Measurements from ENCODE around the gene XRRA1. TPM values are rescaled to one million over a fixed set of nuclear protein-coding genes. Genes with fewer than 3 reads are reported as not detected.

The XRRA1 gene
- total RNA-seq, 1 experiment from 2014 or later, result 56.3 TPM

DNA sequence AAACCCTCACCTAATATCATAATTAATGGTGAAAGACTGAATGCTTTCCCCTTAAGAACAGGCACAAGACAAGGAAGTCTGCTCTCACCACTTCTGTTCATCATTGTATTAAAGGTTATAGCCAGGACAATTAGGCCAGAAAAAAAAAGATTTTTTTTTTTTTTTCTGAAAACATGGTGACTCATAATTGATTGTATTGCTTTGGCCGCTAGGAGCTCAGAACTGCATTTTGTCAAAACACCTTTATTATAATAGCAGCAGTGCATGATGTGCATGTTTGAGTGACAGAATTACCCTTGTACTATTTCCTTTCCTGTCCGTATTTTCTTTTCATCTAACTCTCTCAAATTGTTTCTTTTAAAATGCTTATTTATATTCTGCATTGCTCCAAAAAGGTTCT lies 102.1 kb downstream of the XRRA1 start:
- Histone ChIP-seq H3K27ac (ENCODE audit: low read length) (no peak overlapping the region), H3K9me3 (ENCODE audit: low read length) (no peaks in the 10 kb centered on the region), H2AFZ (ENCODE audit: low read length) (no peak overlapping the region), H3K4me3 (ENCODE audit: low read length) (no peak overlapping the region), H3K27me3 (ENCODE audit: low read length) (no peaks in the 10 kb centered on the region), H3K4me1 (ENCODE audit: low read length) (no peaks in the 10 kb centered on the region), H3K9ac (ENCODE audit: low read length) (no peak overlapping the region), H3K9me2 (replicated peaks; ENCODE audit: insufficient read depth, low read length) (no peaks in the 10 kb centered on the region), H4K20me1 (ENCODE audit: insufficient read depth, low read depth, low read length) (no peaks in the 10 kb centered on the region), H3K36me3 (ENCODE audit: insufficient read depth, low read length) (peaks cover 48% of the 10 kb centered on the region), H3K4me2 (ENCODE audit: low read depth, low read length, poor library complexity, severe bottlenecking) (no peak overlapping the region), H3K79me2 (ENCODE audit: low read length) (no peaks in the 10 kb centered on the region; the same call in 1 of the 2 replicates)
- DNase-seq, result no peak

DNA sequence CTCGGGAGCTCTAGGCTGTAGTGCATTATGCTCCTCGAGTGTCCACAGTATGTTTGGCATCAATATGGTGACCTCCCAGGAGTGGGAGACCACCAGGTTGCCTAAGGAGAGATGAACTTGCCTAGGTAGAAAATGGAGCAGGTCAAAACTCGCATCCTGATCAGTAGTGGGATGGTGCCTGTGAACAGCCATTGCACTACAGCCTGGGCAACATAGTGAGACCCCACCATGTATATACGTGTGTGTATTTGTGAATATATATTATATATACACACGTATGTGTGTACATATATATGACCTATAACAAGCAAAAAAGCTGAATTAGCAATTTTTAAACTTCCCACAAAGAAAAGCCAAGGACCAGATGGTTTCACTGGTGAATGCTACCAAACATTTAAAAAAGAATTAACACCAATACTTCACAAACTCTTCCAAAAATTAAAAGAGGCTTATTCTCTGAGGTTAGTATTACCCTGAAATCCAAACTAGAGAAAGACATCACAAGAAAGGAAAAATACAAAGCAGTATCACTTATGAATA lies 102.8 kb downstream of the XRRA1 start:
- Histone ChIP-seq H3K79me2 (ENCODE audit: low read length) (no peaks in the 10 kb centered on the region; the same call in 1 of the 2 replicates), H3K27ac (ENCODE audit: low read length) (no peak overlapping the region), H3K9me2 (replicated peaks; ENCODE audit: insufficient read depth, low read length) (no peaks in the 10 kb centered on the region), H3K27me3 (ENCODE audit: low read length) (no peaks in the 10 kb centered on the region), H4K20me1 (ENCODE audit: insufficient read depth, low read depth, low read length) (no peaks in the 10 kb centered on the region), H3K4me2 (ENCODE audit: low read depth, low read length, poor library complexity, severe bottlenecking) (no peak overlapping the region), H3K4me3 (ENCODE audit: low read length) (no peak overlapping the region), H2AFZ (ENCODE audit: low read length) (no peak overlapping the region), H3K9ac (ENCODE audit: low read length) (no peak overlapping the region), H3K9me3 (ENCODE audit: low read length) (no peaks in the 10 kb centered on the region), H3K36me3 (ENCODE audit: insufficient read depth, low read length) (peaks cover 48% of the 10 kb centered on the region; the same call in 1 of the 2 replicates), H3K4me1 (ENCODE audit: low read length) (no peaks in the 10 kb centered on the region)
- no peak for DNase-seq

DNA sequence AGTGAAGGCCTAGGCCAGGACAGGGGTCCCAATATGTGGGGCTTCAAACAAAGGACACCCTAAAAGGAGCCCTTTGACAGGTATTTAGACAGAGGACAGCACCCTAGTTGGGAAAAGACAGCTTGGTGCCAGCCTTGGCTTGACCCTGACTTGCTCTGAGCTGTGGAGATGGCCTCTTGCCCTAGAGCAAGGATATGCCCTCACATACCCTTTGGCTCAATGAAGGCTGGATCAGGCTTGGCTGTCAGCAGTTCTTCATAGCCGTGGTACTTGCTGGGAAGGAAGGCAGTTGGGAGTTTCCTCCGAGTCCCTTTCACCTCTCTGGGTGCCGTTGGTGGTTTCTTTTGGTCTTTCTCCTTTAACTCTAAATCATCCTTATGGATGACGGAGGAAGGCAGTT lies 104.0 kb downstream of the XRRA1 start:
- no peak overlapping the region for H2AFZ ChIP-seq (ENCODE audit: low read length)
- no peaks in the 10 kb centered on the region; the same call in 1 of the 2 replicates for H3K79me2 ChIP-seq (ENCODE audit: low read length)
- H4K20me1 ChIP-seq (ENCODE audit: insufficient read depth, low read depth, low read length), result no peaks in the 10 kb centered on the region
- no peak overlapping the region for H3K27ac ChIP-seq (ENCODE audit: low read length)
- H3K4me2 ChIP-seq (ENCODE audit: low read depth, low read length, poor library complexity, severe bottlenecking), result no peak overlapping the region
- peaks cover 51% of the 10 kb centered on the region; the same call in 1 of the 2 replicates for H3K36me3 ChIP-seq (ENCODE audit: insufficient read depth, low read length)
- H3K4me1 ChIP-seq (ENCODE audit: low read length), result no peaks in the 10 kb centered on the region
- no peaks in the 10 kb centered on the region for H3K27me3 ChIP-seq (ENCODE audit: low read length)
- no peak for DNase-seq
- H3K9me2 ChIP-seq (replicated peaks; ENCODE audit: insufficient read depth, low read length), result no peaks in the 10 kb centered on the region
- H3K9me3 ChIP-seq (ENCODE audit: low read length), result no peaks in the 10 kb centered on the region
- H3K9ac ChIP-seq (ENCODE audit: low read length), result no peak overlapping the region
- H3K4me3 ChIP-seq (ENCODE audit: low read length), result no peak overlapping the region

DNA sequence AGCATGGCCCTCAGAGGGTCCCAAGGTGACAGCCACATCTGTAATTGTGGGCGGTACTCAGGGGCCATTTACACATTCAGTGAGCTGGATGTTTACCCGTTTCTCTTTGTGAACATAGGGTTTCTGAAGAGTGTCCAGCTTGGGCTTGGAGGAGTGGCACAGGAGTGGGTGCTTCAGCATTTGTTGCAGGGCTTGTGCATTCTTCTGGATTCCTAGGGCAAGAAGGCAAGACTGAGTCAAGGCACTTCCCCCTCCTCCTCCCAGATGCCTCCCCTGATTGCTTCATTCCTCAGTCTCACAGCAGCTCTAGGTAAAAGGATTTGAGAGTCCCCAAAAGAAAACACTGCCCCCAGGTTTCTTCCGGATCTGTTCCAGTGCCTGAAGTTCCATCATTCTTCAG lies 104.8 kb downstream of the XRRA1 start:
- H2AFZ ChIP-seq (ENCODE audit: low read length), result no peak overlapping the region
- no peaks in the 10 kb centered on the region for H3K9me3 ChIP-seq (ENCODE audit: low read length)
- no peak overlapping the region for H3K4me3 ChIP-seq (ENCODE audit: low read length)
- H3K9me2 ChIP-seq (replicated peaks; ENCODE audit: insufficient read depth, low read length), result no peaks in the 10 kb centered on the region
- H3K79me2 ChIP-seq (ENCODE audit: low read length), result no peaks in the 10 kb centered on the region; the same call in 1 of the 2 replicates
- H3K27ac ChIP-seq (ENCODE audit: low read length), result no peak overlapping the region
- H3K4me2 ChIP-seq (ENCODE audit: low read depth, low read length, poor library complexity, severe bottlenecking), result no peak overlapping the region
- no peak for DNase-seq
- H3K36me3 ChIP-seq (ENCODE audit: insufficient read depth, low read length), result peaks cover 51% of the 10 kb centered on the region; the same call in 1 of the 2 replicates
- no peaks in the 10 kb centered on the region for H4K20me1 ChIP-seq (ENCODE audit: insufficient read depth, low read depth, low read length)
- no peaks in the 10 kb centered on the region for H3K27me3 ChIP-seq (ENCODE audit: low read length)
- no peak overlapping the region for H3K9ac ChIP-seq (ENCODE audit: low read length)
- no peaks in the 10 kb centered on the region for H3K4me1 ChIP-seq (ENCODE audit: low read length)

DNA sequence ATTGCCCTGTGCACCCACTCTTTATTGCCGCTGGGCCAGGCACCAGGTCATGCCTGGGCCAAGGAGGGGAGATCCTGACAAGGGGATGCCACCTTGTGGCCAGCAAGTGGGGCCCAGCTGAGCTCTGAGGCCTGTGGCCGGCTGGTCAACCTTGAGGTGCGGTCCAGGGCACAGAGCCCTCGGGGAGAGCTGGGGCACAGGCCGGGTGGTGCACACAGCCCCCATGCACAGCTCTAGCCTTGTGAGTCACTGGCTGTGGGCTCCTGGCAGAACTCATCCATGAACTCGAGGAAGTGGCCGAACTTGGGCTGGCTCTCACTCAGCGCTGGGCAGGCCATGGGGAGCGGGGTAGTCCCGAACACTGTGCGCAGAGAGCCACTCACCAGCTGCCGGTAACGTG lies 105.9 kb downstream of the XRRA1 start:
- no peak overlapping the region for H3K4me2 ChIP-seq (ENCODE audit: low read depth, low read length, poor library complexity, severe bottlenecking)
- no peak overlapping the region for H3K9ac ChIP-seq (ENCODE audit: low read length)
- peaks cover 53% of the 10 kb centered on the region for H3K36me3 ChIP-seq (ENCODE audit: insufficient read depth, low read length)
- no peak overlapping the region for H3K4me3 ChIP-seq (ENCODE audit: low read length)
- H2AFZ ChIP-seq (ENCODE audit: low read length), result no peak overlapping the region
- no peak for DNase-seq
- H3K79me2 ChIP-seq (ENCODE audit: low read length), result no peaks in the 10 kb centered on the region; the same call in 1 of the 2 replicates
- no peak overlapping the region for H3K27ac ChIP-seq (ENCODE audit: low read length)
- no peaks in the 10 kb centered on the region for H3K4me1 ChIP-seq (ENCODE audit: low read length)
- H4K20me1 ChIP-seq (ENCODE audit: insufficient read depth, low read depth, low read length), result no peaks in the 10 kb centered on the region
- no peaks in the 10 kb centered on the region for H3K9me3 ChIP-seq (ENCODE audit: low read length)
- no peaks in the 10 kb centered on the region for H3K9me2 ChIP-seq (replicated peaks; ENCODE audit: insufficient read depth, low read length)
- no peaks in the 10 kb centered on the region for H3K27me3 ChIP-seq (ENCODE audit: low read length)

DNA sequence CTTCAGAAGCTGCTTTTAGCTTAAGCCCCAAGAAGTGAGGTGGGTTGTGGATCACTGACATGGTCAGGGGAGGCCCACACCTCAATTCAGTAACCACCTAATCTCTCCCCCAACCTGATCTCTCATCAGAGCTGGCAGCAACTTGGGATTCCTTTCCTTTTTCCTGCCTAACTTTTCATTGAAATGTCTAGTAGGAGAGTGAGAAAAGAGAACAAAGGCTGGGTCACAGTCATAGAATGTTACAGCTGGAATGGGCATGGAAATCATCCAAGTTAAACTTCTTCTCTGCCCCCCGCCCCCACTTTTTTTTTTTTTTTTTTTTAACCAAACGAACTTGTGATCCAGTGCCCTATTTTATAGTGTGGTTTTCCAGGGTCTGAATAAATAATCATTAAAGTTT lies 108.4 kb downstream of the XRRA1 start:
- Histone ChIP-seq H3K27ac (ENCODE audit: low read length) (no peak overlapping the region), H4K20me1 (ENCODE audit: insufficient read depth, low read depth, low read length) (no peaks in the 10 kb centered on the region), H3K27me3 (ENCODE audit: low read length) (no peaks in the 10 kb centered on the region), H3K9me2 (replicated peaks; ENCODE audit: insufficient read depth, low read length) (no peaks in the 10 kb centered on the region), H3K4me1 (ENCODE audit: low read length) (no peaks in the 10 kb centered on the region), H3K9ac (ENCODE audit: low read length) (no peak overlapping the region), H3K36me3 (ENCODE audit: insufficient read depth, low read length) (peaks cover 64% of the 10 kb centered on the region), H3K79me2 (ENCODE audit: low read length) (no peaks in the 10 kb centered on the region; the same call in 1 of the 2 replicates), H3K9me3 (ENCODE audit: low read length) (no peaks in the 10 kb centered on the region), H3K4me2 (ENCODE audit: low read depth, low read length, poor library complexity, severe bottlenecking) (no peak overlapping the region), H3K4me3 (ENCODE audit: low read length) (no peak overlapping the region), H2AFZ (ENCODE audit: low read length) (no peak overlapping the region)
- DNase-seq, result no peak

DNA sequence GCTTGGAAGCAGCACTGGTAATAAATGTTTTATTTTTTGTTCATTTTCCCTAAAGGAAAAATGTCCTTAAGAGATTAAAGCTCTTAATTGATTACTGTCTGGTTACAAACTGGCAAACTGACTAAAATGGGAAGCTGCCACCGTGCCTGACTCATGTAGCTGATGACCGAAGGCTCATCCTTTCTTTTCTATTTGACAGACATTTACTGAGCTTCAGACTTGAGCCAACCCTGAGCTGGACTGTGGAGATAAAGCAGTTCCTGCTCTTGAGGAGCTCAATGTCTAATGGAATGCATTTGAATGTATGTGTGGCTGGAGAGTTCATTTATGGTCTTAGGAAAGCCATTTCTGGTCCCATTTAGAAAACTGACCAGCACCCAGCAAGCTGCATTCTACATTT lies 108.9 kb downstream of the XRRA1 start:
- Histone ChIP-seq H3K9me3 (ENCODE audit: low read length) (no peaks in the 10 kb centered on the region), H3K9me2 (replicated peaks; ENCODE audit: insufficient read depth, low read length) (no peaks in the 10 kb centered on the region), H3K9ac (ENCODE audit: low read length) (no peak overlapping the region), H3K27me3 (ENCODE audit: low read length) (no peaks in the 10 kb centered on the region), H3K4me3 (ENCODE audit: low read length) (no peak overlapping the region), H3K79me2 (ENCODE audit: low read length) (no peaks in the 10 kb centered on the region), H3K27ac (ENCODE audit: low read length) (no peak overlapping the region), H3K4me2 (ENCODE audit: low read depth, low read length, poor library complexity, severe bottlenecking) (no peak overlapping the region), H2AFZ (ENCODE audit: low read length) (no peak overlapping the region), H3K36me3 (ENCODE audit: insufficient read depth, low read length) (peaks cover 63% of the 10 kb centered on the region), H4K20me1 (ENCODE audit: insufficient read depth, low read depth, low read length) (no peaks in the 10 kb centered on the region), H3K4me1 (ENCODE audit: low read length) (no peaks in the 10 kb centered on the region)
- DNase-seq, result no peak

DNA sequence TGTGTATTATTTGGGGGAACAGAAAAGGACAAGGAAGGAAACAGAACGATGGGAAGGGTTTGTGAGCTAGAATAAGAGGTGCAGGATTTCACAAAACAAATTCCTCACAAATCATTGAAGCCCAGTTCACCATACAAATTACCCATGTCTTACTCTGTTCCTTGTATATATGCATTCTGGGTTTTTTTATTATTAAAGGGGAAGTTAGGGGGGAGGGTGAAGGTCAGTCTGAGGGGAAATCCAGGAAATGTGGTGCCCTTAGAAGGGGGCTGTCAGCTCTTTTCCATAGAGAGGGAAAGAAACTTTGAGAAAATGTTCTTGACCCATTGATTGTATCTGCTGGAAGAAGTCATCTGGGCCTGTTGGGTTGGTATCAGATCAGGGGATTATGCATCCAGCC lies 109.4 kb downstream of the XRRA1 start:
- Histone ChIP-seq H3K4me1 (ENCODE audit: low read length) (no peaks in the 10 kb centered on the region), H3K9me3 (ENCODE audit: low read length) (no peaks in the 10 kb centered on the region), H3K27me3 (ENCODE audit: low read length) (no peaks in the 10 kb centered on the region), H3K4me2 (ENCODE audit: low read depth, low read length, poor library complexity, severe bottlenecking) (no peak overlapping the region), H3K36me3 (ENCODE audit: insufficient read depth, low read length) (peaks cover 63% of the 10 kb centered on the region), H3K9me2 (replicated peaks; ENCODE audit: insufficient read depth, low read length) (no peaks in the 10 kb centered on the region), H4K20me1 (ENCODE audit: insufficient read depth, low read depth, low read length) (no peaks in the 10 kb centered on the region), H3K27ac (ENCODE audit: low read length) (no peak overlapping the region), H2AFZ (ENCODE audit: low read length) (no peak overlapping the region), H3K9ac (ENCODE audit: low read length) (no peak overlapping the region), H3K4me3 (ENCODE audit: low read length) (no peak overlapping the region), H3K79me2 (ENCODE audit: low read length) (no peaks in the 10 kb centered on the region)
- DNase-seq, result no peak

Measured in Karpas-422 (cell line).